RWPE2 (cell line): ENCODE data around the gene BAZ1A.

Source experiments
- ATAC-seq: fragments of 200-7000 bp; cut with Tn5 transposase; 3 replicates; pipeline ENCODE4 v1.9.1; 2021; ENCODE audit warnings: low read depth
- DNase-seq: peaks from one replicate; pipeline ENCODE4 v3.0.0-alpha.2; 2020; ENCODE audit warnings: low spot score
- H3K27ac ChIP-seq: fragments of 450-650 bp; 2 replicates; pipeline ENCODE4 v1.5.1; 2017; ENCODE audit warnings: mild to moderate bottlenecking; ENCODE audit not compliant: poor library complexity, severe bottlenecking
- H3K27me3 ChIP-seq: fragments of 250-450 bp; sonication (Bioruptor Pico); 2 replicates; pipeline ENCODE4 v1.5.1; 2021; ENCODE audit warnings: mild to moderate bottlenecking, moderate library complexity; ENCODE audit not compliant: insufficient read depth, poor library complexity, severe bottlenecking
- H3K36me3 ChIP-seq: fragments of 250-450 bp; sonication (Bioruptor Pico); 2 replicates; pipeline ENCODE4 v1.5.1; 2020; ENCODE audit warnings: low read depth, mild to moderate bottlenecking, moderate library complexity
- H3K4me1 ChIP-seq: fragments of 250-450 bp; sonication (Bioruptor Pico); 2 replicates; pipeline ENCODE4 v1.5.1; 2021; ENCODE audit warnings: mild to moderate bottlenecking, moderate library complexity; ENCODE audit not compliant: insufficient read depth, poor library complexity, severe bottlenecking
- H3K4me3 ChIP-seq: fragments of 250-450 bp; sonication (Bioruptor Pico); 2 replicates; pipeline ENCODE4 v1.5.1; 2021; ENCODE audit warnings: mild to moderate bottlenecking, moderate library complexity; ENCODE audit not compliant: severe bottlenecking
- H3K9me3 ChIP-seq: fragments of 250-450 bp; sonication (Bioruptor Pico); 2 replicates; pipeline ENCODE4 v1.5.1; 2021; ENCODE audit warnings: mild to moderate bottlenecking, moderate library complexity; ENCODE audit not compliant: severe bottlenecking
- TF ChIP-seq, protein P1 (sequence below): fragments of 450-650 bp; IDR thresholded peaks from one replicate; pipeline ENCODE4 v1.5.1; 2017; ENCODE audit warnings: mild to moderate bottlenecking, moderate library complexity; ENCODE audit not compliant: poor library complexity, severe bottlenecking

Gene BAZ1A

DNA sequence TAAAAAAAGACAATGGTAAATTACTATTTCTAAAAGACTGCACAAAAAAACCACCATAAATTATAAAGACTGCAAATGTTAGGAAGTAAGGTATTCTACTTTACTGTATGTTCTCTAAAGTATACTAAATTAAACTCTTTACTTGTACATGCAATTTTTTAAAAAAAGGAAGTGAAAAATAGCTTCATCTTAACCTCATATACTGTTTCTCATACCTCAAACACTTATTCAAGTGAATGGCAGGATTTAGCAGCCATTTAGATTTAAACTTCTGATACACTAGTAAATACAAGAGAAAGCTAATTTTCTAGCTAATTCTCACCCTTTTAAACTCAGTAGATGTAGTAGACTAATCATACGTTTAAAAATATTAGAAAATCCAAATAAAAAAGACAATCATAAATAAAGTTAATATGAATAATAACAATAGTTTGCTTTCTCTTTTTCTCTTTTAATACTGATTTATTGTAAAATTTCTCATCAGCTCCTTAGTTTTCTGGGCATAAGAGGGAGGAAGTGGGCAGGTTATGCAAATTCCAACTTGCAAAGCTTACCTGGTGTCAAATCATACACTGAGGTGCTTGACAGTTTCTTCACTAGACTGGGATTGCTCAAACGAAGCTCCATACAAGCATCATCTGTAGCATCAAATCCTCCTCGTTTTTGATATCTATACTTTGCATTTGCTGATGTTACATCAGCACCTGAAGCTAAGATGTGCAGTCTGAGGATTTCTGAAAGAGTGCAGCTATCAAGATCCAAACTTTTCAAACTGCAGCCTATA is 89.7 kb downstream of the BAZ1A start:
- no peak for DNase-seq
- TF ChIP-seq, protein P1, sequence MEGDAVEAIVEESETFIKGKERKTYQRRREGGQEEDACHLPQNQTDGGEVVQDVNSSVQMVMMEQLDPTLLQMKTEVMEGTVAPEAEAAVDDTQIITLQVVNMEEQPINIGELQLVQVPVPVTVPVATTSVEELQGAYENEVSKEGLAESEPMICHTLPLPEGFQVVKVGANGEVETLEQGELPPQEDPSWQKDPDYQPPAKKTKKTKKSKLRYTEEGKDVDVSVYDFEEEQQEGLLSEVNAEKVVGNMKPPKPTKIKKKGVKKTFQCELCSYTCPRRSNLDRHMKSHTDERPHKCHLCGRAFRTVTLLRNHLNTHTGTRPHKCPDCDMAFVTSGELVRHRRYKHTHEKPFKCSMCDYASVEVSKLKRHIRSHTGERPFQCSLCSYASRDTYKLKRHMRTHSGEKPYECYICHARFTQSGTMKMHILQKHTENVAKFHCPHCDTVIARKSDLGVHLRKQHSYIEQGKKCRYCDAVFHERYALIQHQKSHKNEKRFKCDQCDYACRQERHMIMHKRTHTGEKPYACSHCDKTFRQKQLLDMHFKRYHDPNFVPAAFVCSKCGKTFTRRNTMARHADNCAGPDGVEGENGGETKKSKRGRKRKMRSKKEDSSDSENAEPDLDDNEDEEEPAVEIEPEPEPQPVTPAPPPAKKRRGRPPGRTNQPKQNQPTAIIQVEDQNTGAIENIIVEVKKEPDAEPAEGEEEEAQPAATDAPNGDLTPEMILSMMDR: no peak
- H3K36me3 ChIP-seq: peaks cover 79% of the 10 kb centered on the region
- H3K4me1 ChIP-seq: peaks cover 18% of the 10 kb centered on the region
- ATAC-seq: no peak
- H3K9me3 ChIP-seq: no peaks in the 10 kb centered on the region
- H3K4me3 ChIP-seq: no peak overlapping the region
- H3K27me3 ChIP-seq: no peaks in the 10 kb centered on the region
- no peak overlapping the region for H3K27ac ChIP-seq

DNA sequence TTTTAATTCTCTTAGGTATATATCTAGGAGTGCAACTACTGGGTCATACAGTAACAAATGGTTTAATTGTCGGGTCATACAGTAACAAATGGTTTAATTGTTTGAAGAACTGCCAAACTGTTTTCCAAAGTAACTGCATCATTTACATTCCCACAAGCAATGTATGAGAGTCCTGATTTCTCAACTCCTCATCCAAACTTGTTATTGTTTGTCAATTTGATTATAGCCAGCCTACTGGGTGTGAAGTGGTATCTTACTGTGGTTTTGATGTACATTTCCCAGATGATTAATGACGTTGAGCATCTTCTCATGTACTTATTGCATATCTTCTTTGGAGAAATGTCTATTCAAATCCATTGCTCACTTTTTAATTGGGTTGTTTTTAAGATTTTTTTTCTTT is 93.1 kb downstream of the BAZ1A start:
- Histone ChIP-seq H3K27me3 (no peaks in the 10 kb centered on the region), H3K27ac (peak overlapping the region; percentile 62), H3K36me3 (peaks cover 70% of the 10 kb centered on the region), H3K9me3 (no peaks in the 10 kb centered on the region), H3K4me3 (no peak overlapping the region), H3K4me1 (peaks cover 22% of the 10 kb centered on the region)
- ATAC-seq: no peak
- no peak for DNase-seq
- TF ChIP-seq, protein P1: no peak

DNA sequence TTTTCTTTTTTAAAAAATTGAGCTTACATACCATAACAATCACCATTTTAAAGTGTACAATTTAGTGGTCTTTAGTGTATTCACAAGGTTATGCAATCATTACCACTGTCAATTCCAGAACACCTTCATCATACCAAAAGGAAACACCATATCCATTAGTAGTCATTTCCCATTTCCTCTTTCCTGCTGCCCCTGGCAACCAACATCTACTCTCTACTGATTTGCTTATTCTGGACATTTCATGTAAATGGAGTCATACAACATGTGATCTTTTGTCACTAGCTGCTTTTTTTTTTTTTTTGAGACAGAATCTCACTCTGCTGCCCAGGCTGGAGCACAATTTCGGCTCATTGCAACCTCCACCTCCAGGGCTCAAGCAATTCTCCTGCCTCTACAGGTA is 93.9 kb downstream of the BAZ1A start:
- Histone ChIP-seq H3K4me1 (peaks cover 22% of the 10 kb centered on the region), H3K36me3 (peaks cover 77% of the 10 kb centered on the region), H3K9me3 (no peaks in the 10 kb centered on the region), H3K27me3 (no peaks in the 10 kb centered on the region), H3K27ac (peak overlapping the region; percentile 62), H3K4me3 (no peak overlapping the region)
- DNase-seq: no peak
- ATAC-seq: peak; percentile 99
- TF ChIP-seq, protein P1: no peak

DNA sequence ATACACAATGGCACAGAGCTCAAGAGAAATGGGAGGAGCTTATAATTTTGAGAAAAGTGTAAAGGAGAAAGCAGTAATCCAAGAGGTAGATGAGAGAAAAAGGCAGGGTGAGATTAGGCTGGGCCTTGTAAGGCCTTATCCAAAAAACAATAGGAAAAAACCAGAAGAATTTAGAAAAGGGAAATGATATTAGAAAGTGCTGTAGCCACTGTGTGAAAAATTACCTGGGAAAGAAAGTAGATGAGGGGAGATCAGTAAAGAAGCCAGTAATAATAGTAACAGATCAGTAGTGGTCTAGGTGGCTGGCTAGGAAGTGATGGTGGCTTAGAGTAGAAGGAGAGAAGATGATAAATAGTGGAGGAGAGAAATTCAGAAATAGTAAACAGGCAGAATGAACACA is 94.5 kb downstream of the BAZ1A start:
- H3K4me3 ChIP-seq: no peak overlapping the region
- peaks cover 22% of the 10 kb centered on the region for H3K4me1 ChIP-seq
- DNase-seq (no peak), ATAC-seq (no peak)
- H3K27me3 ChIP-seq: no peaks in the 10 kb centered on the region
- H3K9me3 ChIP-seq: no peaks in the 10 kb centered on the region
- peaks cover 77% of the 10 kb centered on the region for H3K36me3 ChIP-seq
- H3K27ac ChIP-seq: peak overlapping the region; percentile 62
- TF ChIP-seq, protein P1: no peak

DNA sequence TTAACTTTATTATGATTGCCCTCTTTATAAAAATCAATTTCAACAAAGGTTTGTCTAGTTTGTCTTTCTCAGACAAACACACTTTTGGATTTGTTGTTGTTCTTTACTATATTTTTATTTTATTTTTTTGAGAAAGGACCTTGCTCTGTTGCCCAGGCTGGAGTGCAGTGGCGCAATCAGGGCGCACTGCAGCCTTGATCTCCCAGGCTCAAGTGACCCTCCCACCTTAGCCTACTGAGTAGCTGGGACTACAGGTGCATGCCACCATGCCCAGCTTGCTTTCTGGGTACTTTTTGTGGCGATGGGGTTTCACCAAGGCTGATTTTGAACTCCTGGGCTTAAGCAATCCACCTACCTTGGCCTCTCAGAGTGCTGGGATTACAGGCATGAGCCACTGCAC is 96.4 kb downstream of the BAZ1A start:
- DNase-seq: no peak
- peaks cover 82% of the 10 kb centered on the region for H3K36me3 ChIP-seq

More for the DNA sequence above, 96.4 kb downstream of the BAZ1A start:
- no peak for ATAC-seq
- Histone ChIP-seq H3K4me1 (peaks cover 22% of the 10 kb centered on the region), H3K4me3 (no peak overlapping the region), H3K27me3 (no peaks in the 10 kb centered on the region), H3K27ac (no peak overlapping the region), H3K9me3 (no peaks in the 10 kb centered on the region)
- TF ChIP-seq, protein P1: no peak
